GM10266 (cell line): ENCODE measurements around the gene CSF3R.

ENCODE experiments used
- DNase-seq: peaks from one replicate; pipeline ENCODE4 v3.0.0; 2012; ENCODE audit errors: extremely low spot score
- CTCF ChIP-seq: IDR thresholded peaks from 2 replicates; pipeline ENCODE4 v1.5.1; 2012; ENCODE audit warnings: mild to moderate bottlenecking, low read depth; ENCODE audit not compliant: control insufficient read depth, insufficient read depth; ENCODE audit errors: missing control alignments

CSF3R gene

GRCh38 chr1:36525166-36525565 is 42.5 kb upstream of the CSF3R start:
- no peak for DNase-seq
- TF ChIP-seq CTCF = no peak

DNA sequence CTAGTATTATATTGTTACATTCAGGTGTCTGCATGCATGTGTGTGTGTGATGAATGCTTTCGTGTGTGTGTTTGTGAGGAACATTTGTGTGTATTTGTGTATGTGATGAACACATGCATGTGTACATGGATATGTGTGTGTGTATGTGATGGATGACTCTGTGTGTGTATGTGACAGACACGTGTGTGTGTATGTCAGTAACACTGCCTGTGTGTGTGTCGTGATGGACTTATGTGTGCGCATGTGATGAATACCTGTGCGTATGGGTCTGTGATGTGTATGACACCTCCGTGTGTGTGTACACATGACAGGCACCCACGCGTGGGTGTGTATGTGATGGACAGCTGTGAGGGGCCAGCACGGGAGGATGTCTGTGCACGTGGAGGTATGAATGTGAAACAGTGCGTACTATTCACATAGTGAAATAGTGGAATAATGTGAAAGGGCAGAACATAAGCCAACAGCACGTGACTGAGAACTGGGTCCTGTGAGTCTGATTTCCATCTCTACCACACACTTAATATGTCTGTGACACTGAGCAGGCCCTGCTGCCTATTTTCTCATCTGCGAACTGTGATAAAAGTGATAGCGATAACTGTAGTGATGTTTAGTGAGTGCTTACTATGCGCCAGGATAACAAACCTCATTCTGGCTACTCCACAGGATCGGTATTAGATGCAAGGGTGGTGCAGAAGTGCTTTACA is 41.8 kb upstream of the CSF3R start:
- no peak for DNase-seq
- TF ChIP-seq CTCF = no peak

DNA sequence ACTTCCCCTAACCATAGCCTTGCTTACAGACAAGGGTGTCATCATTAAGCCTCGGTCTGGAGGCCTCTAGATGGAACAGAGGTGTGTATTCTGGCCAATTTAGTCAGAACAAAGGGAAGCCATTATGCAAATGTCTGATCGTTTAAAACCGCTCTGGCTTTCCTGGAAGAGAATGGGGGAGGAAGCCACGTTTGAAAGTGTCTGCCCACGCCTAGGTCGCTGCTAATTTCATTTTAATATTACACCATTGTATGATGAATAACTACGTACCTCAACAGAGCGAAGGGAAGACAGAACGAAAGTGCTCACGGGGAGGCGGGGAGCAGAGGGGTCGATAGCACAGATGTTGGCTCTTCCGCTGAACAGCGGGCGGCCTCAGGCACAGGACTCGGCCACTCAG is 41.1 kb upstream of the CSF3R start:
- no peak for TF ChIP-seq CTCF
- no peak for DNase-seq

- no peak for TF ChIP-seq CTCF
- no peak for DNase-seq
Observed at GRCh38 chr1:36523230-36523495, 40.5 kb upstream of the CSF3R start.

DNA sequence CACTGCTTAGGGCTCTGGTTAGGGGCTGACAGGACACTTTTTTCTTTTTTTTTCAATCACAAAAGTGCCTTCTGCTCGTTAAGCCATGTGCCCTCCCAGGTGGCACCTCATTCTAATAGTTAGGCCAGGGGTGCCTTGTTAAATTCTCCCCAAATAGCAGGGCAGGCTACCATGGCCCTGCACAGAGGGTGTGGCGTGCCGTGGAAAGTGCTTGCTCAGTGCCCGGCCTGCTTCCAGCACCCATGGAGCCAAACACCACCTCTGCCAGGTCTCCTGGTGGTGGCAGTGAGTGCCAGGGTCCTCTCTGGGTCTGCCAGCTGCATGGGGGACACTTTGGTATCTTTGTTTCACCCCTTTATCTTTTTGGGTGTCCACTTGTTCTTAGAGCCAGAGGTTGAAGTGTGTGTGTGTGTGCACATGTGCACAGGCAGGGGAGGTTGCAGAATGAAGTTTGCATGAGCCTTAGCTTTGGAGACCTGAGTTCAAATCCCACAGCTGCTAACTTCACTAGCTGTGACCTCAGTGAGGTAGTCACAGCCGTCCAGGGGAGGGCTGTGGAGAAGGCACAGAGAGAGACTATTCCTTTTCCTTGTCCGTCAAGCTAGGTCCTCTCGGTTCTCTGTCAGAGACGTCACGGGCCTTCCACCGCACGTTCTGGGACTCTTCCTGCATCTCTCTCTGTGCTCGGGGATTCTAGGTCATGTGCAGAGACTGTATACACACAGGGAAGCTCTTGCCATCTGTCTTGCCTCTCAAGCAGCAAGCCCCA is 39.9 kb upstream of the CSF3R start:
- no peak for DNase-seq
- no peak for TF ChIP-seq CTCF

- no peak for DNase-seq
- no peak for TF ChIP-seq CTCF
Observed at GRCh38 chr1:36522021-36522420, 39.3 kb upstream of the CSF3R start.

DNA sequence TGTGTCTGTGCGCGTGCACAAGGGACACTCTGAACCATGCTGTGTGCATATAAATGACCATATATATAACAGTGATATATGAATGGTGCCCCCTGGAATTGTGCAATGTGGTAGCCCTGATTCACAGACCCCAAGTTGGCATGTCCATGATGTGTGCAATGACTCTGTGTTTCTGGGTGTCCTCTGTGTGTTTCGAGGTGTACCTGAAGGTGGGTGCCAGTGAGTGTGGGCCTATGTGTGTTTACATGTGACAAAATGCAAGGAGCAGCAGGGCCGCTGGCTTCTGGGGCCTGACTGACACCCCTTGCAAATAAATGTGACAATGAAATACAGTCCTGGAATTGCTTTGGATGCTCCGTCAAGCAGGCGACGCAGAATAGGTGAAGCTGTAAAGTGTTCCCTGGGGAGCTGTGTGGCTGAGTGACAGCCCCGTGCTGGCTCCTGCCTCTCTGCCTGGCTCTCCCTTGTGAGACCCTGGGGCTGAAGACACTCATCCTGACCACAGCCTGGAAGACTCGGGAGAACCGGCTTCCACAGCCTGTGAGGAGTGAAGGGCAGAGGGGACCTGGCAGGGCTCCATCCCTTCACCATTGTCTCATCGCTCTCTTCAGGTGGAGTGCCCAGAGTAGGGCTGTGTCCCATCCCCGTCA is 38.2 kb upstream of the CSF3R start:
- TF ChIP-seq CTCF = no peak
- no peak for DNase-seq
